Measurements from ENCODE around the gene ADM5.

ADM5 gene

DNA sequence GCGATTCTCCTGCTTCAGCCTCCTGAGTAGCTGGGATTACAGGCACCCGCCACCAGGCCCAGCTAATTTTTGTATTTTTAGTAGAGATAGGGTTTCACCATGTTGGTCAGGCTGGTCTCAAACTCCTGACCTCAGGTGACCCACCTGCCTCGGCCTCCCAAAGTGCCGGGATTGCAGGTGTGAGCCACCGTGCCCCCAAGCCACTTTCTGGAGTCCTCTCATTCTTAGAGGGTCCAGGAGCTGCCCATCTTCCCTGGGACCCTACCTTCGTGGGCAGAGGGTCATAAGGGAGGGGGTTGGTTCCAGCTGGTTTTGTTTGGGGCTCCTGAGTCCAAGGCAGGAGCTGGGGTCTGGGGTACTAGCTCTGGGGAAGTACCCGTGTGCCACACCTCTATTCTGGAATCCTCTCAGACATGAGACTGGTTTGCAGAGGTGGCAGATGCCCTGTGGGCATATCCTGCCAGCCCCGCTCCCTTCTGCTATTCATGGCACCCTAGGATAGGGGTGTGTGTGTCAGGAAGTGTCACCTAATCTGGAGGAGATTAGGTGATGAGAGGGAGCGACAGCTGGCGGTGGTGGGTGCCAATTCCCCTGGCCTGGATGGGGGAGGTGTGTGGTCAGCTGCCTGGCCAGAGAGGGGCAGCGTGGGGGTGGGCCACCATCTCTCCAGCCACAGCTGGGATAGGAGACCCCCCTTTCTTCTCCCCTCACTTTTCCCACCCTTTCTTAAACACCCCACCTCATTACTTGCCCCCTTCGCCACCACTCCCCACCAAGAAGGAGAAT, 10.2 kb upstream of the ADM5 start:
- no peak for TF ChIP-seq YY1 (IDR thresholded peaks at IDR 0.05; ENCODE audit: insufficient read depth, insufficient read length)
- TF ChIP-seq SUZ12 (IDR thresholded peaks at IDR 0.05; ENCODE audit: extremely low read depth, insufficient read depth, insufficient read length): no peak
- TF ChIP-seq ZNF274 (IDR thresholded peaks at IDR 0.05; ENCODE audit: low read depth, low read length): no peak
- no peak overlapping the region for H3K4me3 ChIP-seq (ENCODE audit: insufficient read length, low read depth)
- H3K27me3 ChIP-seq (ENCODE audit: insufficient read depth, insufficient read length): no peaks in the 10 kb centered on the region
- H3K9ac ChIP-seq (ENCODE audit: insufficient read length, low read depth): no peak overlapping the region
- no peak for DNase-seq (ENCODE audit: low read depth, low spot score)
- peaks cover 8% of the 10 kb centered on the region for H3K4me1 ChIP-seq (ENCODE audit: insufficient read depth, insufficient read length)
- H3K36me3 ChIP-seq (ENCODE audit: insufficient read depth, insufficient read length, low read length): peaks cover 46% of the 10 kb centered on the region
- H3K9me3 ChIP-seq (ENCODE audit: insufficient read depth, low read length): no peaks in the 10 kb centered on the region

- peak overlapping the region; percentile 4 for H3K4me3 ChIP-seq (ENCODE audit: insufficient read length, low read depth)
- DNase-seq (ENCODE audit: low read depth, low spot score): no peak
- H3K4me1 ChIP-seq (ENCODE audit: insufficient read depth, insufficient read length): peaks cover 8% of the 10 kb centered on the region
- H3K9ac ChIP-seq (ENCODE audit: insufficient read length, low read depth): peak overlapping the region; percentile 21
- H3K9me3 ChIP-seq (ENCODE audit: insufficient read depth, low read length): no peaks in the 10 kb centered on the region
- no peak for TF ChIP-seq SUZ12 (IDR thresholded peaks at IDR 0.05; ENCODE audit: extremely low read depth, insufficient read depth, insufficient read length)
- TF ChIP-seq ZNF274 (IDR thresholded peaks at IDR 0.05; ENCODE audit: low read depth, low read length): no peak
- no peak for TF ChIP-seq YY1 (IDR thresholded peaks at IDR 0.05; ENCODE audit: insufficient read depth, insufficient read length)
- no peaks in the 10 kb centered on the region for H3K27me3 ChIP-seq (ENCODE audit: insufficient read depth, insufficient read length)
- H3K36me3 ChIP-seq (ENCODE audit: insufficient read depth, insufficient read length, low read length): peaks cover 51% of the 10 kb centered on the region
Observed at GRCh38 chr19:49679771-49680413, 9.5 kb upstream of the ADM5 start.

GRCh38 chr19:49680421-49681351, 8.7 kb upstream of the ADM5 start:
- H3K9ac ChIP-seq (ENCODE audit: insufficient read length, low read depth): no peak overlapping the region
- no peak overlapping the region for H3K4me3 ChIP-seq (ENCODE audit: insufficient read length, low read depth)
- H3K9me3 ChIP-seq (ENCODE audit: insufficient read depth, low read length): no peaks in the 10 kb centered on the region
- no peaks in the 10 kb centered on the region for H3K27me3 ChIP-seq (ENCODE audit: insufficient read depth, insufficient read length)
- TF ChIP-seq SUZ12 (IDR thresholded peaks at IDR 0.05; ENCODE audit: extremely low read depth, insufficient read depth, insufficient read length) (no peak), YY1 (IDR thresholded peaks at IDR 0.05; ENCODE audit: insufficient read depth, insufficient read length) (no peak)
- H3K4me1 ChIP-seq (ENCODE audit: insufficient read depth, insufficient read length): peaks cover 11% of the 10 kb centered on the region
- H3K36me3 ChIP-seq (ENCODE audit: insufficient read depth, insufficient read length, low read length): peaks cover 59% of the 10 kb centered on the region
- DNase-seq (ENCODE audit: low read depth, low spot score): peak; percentile 87

DNA sequence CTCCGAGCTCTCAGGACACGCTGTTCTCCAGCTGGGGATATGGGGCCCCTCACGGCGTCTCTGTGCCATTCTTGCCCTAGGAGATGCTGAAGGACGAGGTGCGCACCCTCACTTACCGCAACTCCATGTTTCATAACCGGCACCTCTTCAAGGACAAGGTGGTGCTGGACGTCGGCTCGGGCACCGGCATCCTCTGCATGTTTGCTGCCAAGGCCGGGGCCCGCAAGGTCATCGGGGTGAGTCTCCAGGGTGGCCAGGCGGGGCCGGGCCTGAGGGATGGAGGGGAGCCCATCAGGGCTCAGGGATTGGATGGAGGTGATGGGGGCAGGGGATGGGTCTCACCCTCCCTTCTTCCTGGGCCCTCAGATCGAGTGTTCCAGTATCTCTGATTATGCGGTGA, 7.6 kb upstream of the ADM5 start:
- H3K36me3 ChIP-seq (ENCODE audit: insufficient read depth, insufficient read length, low read length): peaks cover 69% of the 10 kb centered on the region
- DNase-seq (ENCODE audit: low read depth, low spot score): no peak
- no peak overlapping the region for H3K4me3 ChIP-seq (ENCODE audit: insufficient read length, low read depth)
- no peaks in the 10 kb centered on the region for H3K27me3 ChIP-seq (ENCODE audit: insufficient read depth, insufficient read length)
- H3K9ac ChIP-seq (ENCODE audit: insufficient read length, low read depth): no peak overlapping the region
- no peak for TF ChIP-seq YY1 (IDR thresholded peaks at IDR 0.05; ENCODE audit: insufficient read depth, insufficient read length)
- TF ChIP-seq ZNF274 (IDR thresholded peaks at IDR 0.05; ENCODE audit: low read depth, low read length): no peak
- TF ChIP-seq SUZ12 (IDR thresholded peaks at IDR 0.05; ENCODE audit: extremely low read depth, insufficient read depth, insufficient read length): no peak
- peaks cover 11% of the 10 kb centered on the region for H3K4me1 ChIP-seq (ENCODE audit: insufficient read depth, insufficient read length)
- no peaks in the 10 kb centered on the region for H3K9me3 ChIP-seq (ENCODE audit: insufficient read depth, low read length)

GRCh38 chr19:49682274-49682673, 7.1 kb upstream of the ADM5 start:
- peaks cover 73% of the 10 kb centered on the region for H3K36me3 ChIP-seq (ENCODE audit: insufficient read depth, insufficient read length, low read length)
- no peak overlapping the region for H3K9ac ChIP-seq (ENCODE audit: insufficient read length, low read depth)
- peaks cover 11% of the 10 kb centered on the region for H3K4me1 ChIP-seq (ENCODE audit: insufficient read depth, insufficient read length)
- no peak for DNase-seq (ENCODE audit: low read depth, low spot score)
- H3K4me3 ChIP-seq (ENCODE audit: insufficient read length, low read depth): no peak overlapping the region
- TF ChIP-seq SUZ12 (IDR thresholded peaks at IDR 0.05; ENCODE audit: extremely low read depth, insufficient read depth, insufficient read length): no peak
- TF ChIP-seq ZNF274 (IDR thresholded peaks at IDR 0.05; ENCODE audit: low read depth, low read length): no peak
- no peak for TF ChIP-seq YY1 (IDR thresholded peaks at IDR 0.05; ENCODE audit: insufficient read depth, insufficient read length)
- no peaks in the 10 kb centered on the region for H3K27me3 ChIP-seq (ENCODE audit: insufficient read depth, insufficient read length)
- H3K9me3 ChIP-seq (ENCODE audit: insufficient read depth, low read length): no peaks in the 10 kb centered on the region

DNA sequence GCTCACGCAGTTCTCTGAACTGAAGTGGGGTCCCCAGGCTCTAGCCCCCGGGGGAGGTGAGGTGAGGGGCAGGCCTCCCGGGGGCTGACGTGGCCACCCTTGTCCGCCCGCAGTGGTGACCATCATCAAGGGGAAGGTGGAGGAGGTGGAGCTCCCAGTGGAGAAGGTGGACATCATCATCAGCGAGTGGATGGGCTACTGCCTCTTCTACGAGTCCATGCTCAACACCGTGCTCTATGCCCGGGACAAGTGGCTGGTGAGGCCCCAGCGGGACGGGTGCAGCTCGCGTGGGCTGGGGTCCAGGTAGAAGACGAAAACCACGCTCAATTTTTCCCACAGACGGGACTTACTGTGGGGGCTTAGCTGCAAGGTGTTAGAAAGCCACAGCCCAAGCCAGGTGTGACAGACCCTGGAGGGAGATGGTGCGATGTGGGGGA, 5.6 kb upstream of the ADM5 start:
- no peaks in the 10 kb centered on the region for H3K9me3 ChIP-seq (ENCODE audit: insufficient read depth, low read length)
- H3K36me3 ChIP-seq (ENCODE audit: insufficient read depth, insufficient read length, low read length): peaks cover 88% of the 10 kb centered on the region
- H3K4me1 ChIP-seq (ENCODE audit: insufficient read depth, insufficient read length): peaks cover 20% of the 10 kb centered on the region
- no peak overlapping the region for H3K4me3 ChIP-seq (ENCODE audit: insufficient read length, low read depth)
- H3K27me3 ChIP-seq (ENCODE audit: insufficient read depth, insufficient read length): no peaks in the 10 kb centered on the region
- no peak for DNase-seq (ENCODE audit: low read depth, low spot score)
- peak overlapping the region; percentile 21 for H3K9ac ChIP-seq (ENCODE audit: insufficient read length, low read depth)
- no peak for TF ChIP-seq ZNF274 (IDR thresholded peaks at IDR 0.05; ENCODE audit: low read depth, low read length)
- TF ChIP-seq SUZ12 (IDR thresholded peaks at IDR 0.05; ENCODE audit: extremely low read depth, insufficient read depth, insufficient read length): no peak
- no peak for TF ChIP-seq YY1 (IDR thresholded peaks at IDR 0.05; ENCODE audit: insufficient read depth, insufficient read length)
